K562 (cell line): Measurements from ENCODE around the gene L3MBTL1. TPM values are rescaled to one million over a fixed set of nuclear protein-coding genes. Genes with fewer than 3 reads are reported as not detected.

Experiments used
- MCM7 ChIP-seq, 2 experiments: fragments of 450-650 bp; IDR thresholded peaks; 2 replicates each; pipeline ENCODE4 v1.6.1; 2016 to 2018
- SPI1 ChIP-seq: IDR thresholded peaks from 2 replicates; pipeline ENCODE4 v1.6.1; 2011; ENCODE audit warnings: low read depth, low read length, control low read depth, borderline replicate concordance
- SRF ChIP-seq, 2 experiments: fragments of 250-450, 450-650 bp in 1 of 2; sonication (Bioruptor Pico) in 1 of 2; sonication (generic) in 1 of 2; formaldehyde crosslinking; IDR thresholded peaks; 2 replicates each; pipeline versions ENCODE4 v1.5.0 to v1.5.1; 2020 to 2022; ENCODE audit warnings: mild to moderate bottlenecking in 1 of 2, missing genetic modification reagents in 1 of 2
- TFAP4 ChIP-seq: sonication (generic); formaldehyde crosslinking; IDR thresholded peaks from 2 replicates; pipeline ENCODE4 v1.8.0; 2022; ENCODE audit warnings: missing genetic modification reagents, mild to moderate bottlenecking, moderate library complexity, borderline replicate concordance
- ZBTB40 ChIP-seq, 2 experiments: fragments of 450-650 bp in 1 of 2; sonication (generic) in 1 of 2; formaldehyde crosslinking in 1 of 2; IDR thresholded peaks; 2 replicates each; pipeline versions ENCODE4 v1.7.1 to v1.9.0; 2016 to 2022; ENCODE audit warnings: inconsistent platforms in 1 of 2, mild to moderate bottlenecking in 1 of 2, missing genetic modification reagents in 1 of 2
- ZNF263 ChIP-seq: sonication (generic); formaldehyde crosslinking; IDR thresholded peaks from 2 replicates; pipeline ENCODE4 v1.8.0; 2022; ENCODE audit warnings: mild to moderate bottlenecking, missing genetic modification reagents, borderline replicate concordance
- ZNF282 ChIP-seq: sonication (generic); formaldehyde crosslinking; IDR thresholded peaks from 2 replicates; pipeline ENCODE4 v1.8.1; 2023; ENCODE audit warnings: missing genetic modification reagents
- polyA plus RNA-seq, 8 experiments: library from polyadenylated mRNA; depleted of rRNA in 4 of 8; stranded (reverse) in 5 of 8; unstranded in 3 of 8; fragments of >200 nt; fragmentation: Nextera tagmentation in 2 of 8; fragmentation: Illumina TruSeq in 1 of 8; extraction: Ambion mirVana in 2 of 8; extraction: Trizol in 1 of 8; gene quantifications; 2 replicates each; pipeline versions ENCODE4 v1.2.1 to v1.2.3, GENCODE V29; 2011 to 2014; ENCODE audit warnings: inconsistent platforms in 1 of 8, missing spikeins in 1 of 8
- total RNA-seq, 7 experiments: library from RNA; depleted of rRNA in 6 of 7; stranded (reverse); fragments of >200 nt in 6 of 7; fragmentation: Illumina TruSeq in 2 of 7; extraction: Trizol in 2 of 7; gene quantifications; 2 replicates each; pipeline versions ENCODE4 v1.2.1 to v1.2.3, GENCODE V29; 2011 to 2021; ENCODE audit warnings: low replicate concordance in 1 of 7
- TF ChIP-seq, protein P1 (sequence below), 2 experiments: fragments of 450-650 bp; IDR thresholded peaks; 2 replicates each; pipeline ENCODE4 v1.6.1; 2016
- TF ChIP-seq, protein P2 (sequence below): fragments of 450-650 bp; IDR thresholded peaks from one replicate; pipeline ENCODE4 v1.6.1; 2018; ENCODE audit warnings: mild to moderate bottlenecking, moderate library complexity; ENCODE audit not compliant: partially characterized antibody

The L3MBTL1 gene
- total and polyA plus RNA-seq, 9 of the 15 experiments (the other 6 are each of a cell fraction or from before 2014, with no cell fraction given) = 0.77 to 10.0 (median 4.4) TPM

- peak; percentile 58; the same call in 1 of the 2 replicates for TF ChIP-seq ZBTB40 (IDR thresholded peaks at IDR 0.05)
- TF ChIP-seq ZBTB40 (CRISPR knock-in tag; IDR thresholded peaks at IDR 0.05) = no peak
- TF ChIP-seq SRF (CRISPR knock-in tag; IDR thresholded peaks at IDR 0.05) = no peak
- TF ChIP-seq, protein P1, sequence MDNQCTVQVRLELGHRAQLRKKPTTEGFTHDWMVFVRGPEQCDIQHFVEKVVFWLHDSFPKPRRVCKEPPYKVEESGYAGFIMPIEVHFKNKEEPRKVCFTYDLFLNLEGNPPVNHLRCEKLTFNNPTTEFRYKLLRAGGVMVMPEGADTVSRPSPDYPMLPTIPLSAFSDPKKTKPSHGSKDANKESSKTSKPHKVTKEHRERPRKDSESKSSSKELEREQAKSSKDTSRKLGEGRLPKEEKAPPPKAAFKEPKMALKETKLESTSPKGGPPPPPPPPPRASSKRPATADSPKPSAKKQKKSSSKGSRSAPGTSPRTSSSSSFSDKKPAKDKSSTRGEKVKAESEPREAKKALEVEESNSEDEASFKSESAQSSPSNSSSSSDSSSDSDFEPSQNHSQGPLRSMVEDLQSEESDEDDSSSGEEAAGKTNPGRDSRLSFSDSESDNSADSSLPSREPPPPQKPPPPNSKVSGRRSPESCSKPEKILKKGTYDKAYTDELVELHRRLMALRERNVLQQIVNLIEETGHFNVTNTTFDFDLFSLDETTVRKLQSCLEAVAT (IDR thresholded peaks at IDR 0.05) = no peak
- no peak for TF ChIP-seq ZNF282 (CRISPR knock-in tag)
- TF ChIP-seq ZNF263 (CRISPR knock-in tag) = no peak
- TF ChIP-seq, protein P2, sequence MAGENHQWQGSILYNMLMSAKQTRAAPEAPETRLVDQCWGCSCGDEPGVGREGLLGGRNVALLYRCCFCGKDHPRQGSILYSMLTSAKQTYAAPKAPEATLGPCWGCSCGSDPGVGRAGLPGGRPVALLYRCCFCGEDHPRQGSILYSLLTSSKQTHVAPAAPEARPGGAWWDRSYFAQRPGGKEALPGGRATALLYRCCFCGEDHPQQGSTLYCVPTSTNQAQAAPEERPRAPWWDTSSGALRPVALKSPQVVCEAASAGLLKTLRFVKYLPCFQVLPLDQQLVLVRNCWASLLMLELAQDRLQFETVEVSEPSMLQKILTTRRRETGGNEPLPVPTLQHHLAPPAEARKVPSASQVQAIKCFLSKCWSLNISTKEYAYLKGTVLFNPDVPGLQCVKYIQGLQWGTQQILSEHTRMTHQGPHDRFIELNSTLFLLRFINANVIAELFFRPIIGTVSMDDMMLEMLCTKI = no peak
- peak; percentile 32; the same call in 1 of the 2 replicates for TF ChIP-seq SPI1
- no peak for TF ChIP-seq MCM7 (IDR thresholded peaks at IDR 0.05)
- peak; percentile 9; the same call in 1 of the 2 replicates for TF ChIP-seq TFAP4 (CRISPR knock-in tag)
Measured at GRCh38 chr20:43513931-43514647, 6.6 kb downstream of the L3MBTL1 start (continued).
